H1 (cell line): ENCODE measurements around the gene FAM50A. TPM values are rescaled to one million over a fixed set of nuclear protein-coding genes. Genes with fewer than 3 reads are reported as not detected.

Experiments
- CHD2 ChIP-seq: IDR thresholded peaks from 2 replicates; pipeline ENCODE4 v1.6.1; 2012; ENCODE audit warnings: low read length, improper control_type of control experiment
- KDM4A ChIP-seq: IDR thresholded peaks from one replicate; pipeline ENCODE4 v1.7.1; 2012; ENCODE audit warnings: low read depth, mild to moderate bottlenecking, moderate library complexity, low read length, inconsistent platforms; ENCODE audit not compliant: severe bottlenecking
- POLR2A ChIP-seq, 2 experiments: IDR thresholded peaks; 1 replicate in 1 of 2; 2 replicates in 1 of 2; pipeline ENCODE4 v1.6.1; 2011; ENCODE audit warnings: low read depth in 2 of 2, low read length in 2 of 2, mild to moderate bottlenecking in 2 of 2; ENCODE audit errors: control extremely low read depth in 1 of 2
- POU5F1 ChIP-seq: IDR thresholded peaks from 2 replicates; pipeline ENCODE4 v1.6.1; 2011; ENCODE audit warnings: low read depth, mild to moderate bottlenecking, low read length, moderate library complexity
- polyA plus RNA-seq, 7 experiments: library from polyadenylated mRNA; depleted of rRNA in 3 of 7; stranded (reverse) in 5 of 7; unstranded in 2 of 7; fragments of >200 nt in 5 of 7; fragments of 200-250 nt in 2 of 7; gene quantifications; 1 replicate in 5 of 7; 2 replicates in 1 of 7; 4 replicates in 1 of 7; pipeline versions ENCODE4 v1.2.1 to v1.2.3, GENCODE V29; 2011 to 2013; ENCODE audit warnings: missing spikeins in 2 of 7, mixed read lengths in 2 of 7
- total RNA-seq: library from RNA; stranded (reverse); fragmentation: NEBNext Ultra II Directional; extraction: Animal tissue kit (Norgen Biotek cat#: 25700); gene quantifications from 2 replicates; pipeline ENCODE4 v1.2.1, GENCODE V29; 2021

FAM50A gene
- total and polyA plus RNA-seq, 2 of the 8 experiments (the other 6 are each of a cell fraction or from before 2014, with no cell fraction given): 30.7 to 48.7 TPM

GRCh38 chrX:154431341-154431740 is 12.6 kb upstream of the FAM50A start (continued):
- TF ChIP-seq CHD2 (no peak), POU5F1 (no peak), KDM4A (no peak), POLR2A (IDR thresholded peaks at IDR 0.05; ENCODE audit: control extremely low read depth in 1 of 2, low read depth in 2 of 2, low read length in 2 of 2) (no peak)
